H9 (cell line): ENCODE results near the gene LRP10. TPM values are rescaled to one million over a fixed set of nuclear protein-coding genes. Genes with fewer than 3 reads are reported as not detected.

ENCODE experiments used
- DNase-seq: peaks from one replicate; pipeline ENCODE4 v3.0.0-alpha.2; 2017
- H2AFZ ChIP-seq: one replicate; pipeline ENCODE4 v1.6.1; 2013; ENCODE audit warnings: mild to moderate bottlenecking, low read length, control low read depth, moderate library complexity
- H2AK5ac ChIP-seq: 2 replicates; pipeline ENCODE4 v1.6.1; 2013; ENCODE audit warnings: low read length, control low read depth, mixed read lengths; ENCODE audit not compliant: insufficient read length
- H2BK120ac ChIP-seq: one replicate; pipeline ENCODE4 v1.6.1; 2013; ENCODE audit warnings: low read depth, mild to moderate bottlenecking, low read length, control low read depth, inconsistent platforms; ENCODE audit not compliant: poor library complexity, severe bottlenecking
- H2BK12ac ChIP-seq: 2 replicates; pipeline ENCODE4 v1.6.1; 2013; ENCODE audit warnings: low read length, control low read depth, mixed read lengths, low read depth; ENCODE audit not compliant: insufficient read length
- H2BK15ac ChIP-seq: 2 replicates; pipeline ENCODE4 v1.6.1; 2013; ENCODE audit warnings: low read depth, low read length, control low read depth
- H2BK20ac ChIP-seq: one replicate; pipeline ENCODE4 v1.6.1; 2013; ENCODE audit warnings: low read depth, mild to moderate bottlenecking, low read length, control low read depth, inconsistent platforms; ENCODE audit not compliant: poor library complexity, severe bottlenecking
- H2BK5ac ChIP-seq: 2 replicates; pipeline ENCODE4 v1.6.1; 2013; ENCODE audit warnings: low read length, control low read depth, mixed read lengths; ENCODE audit not compliant: insufficient read length
- H3K14ac ChIP-seq: 2 replicates; pipeline ENCODE4 v1.6.1; 2013; ENCODE audit warnings: low read length, control low read depth; ENCODE audit not compliant: insufficient read depth
- H3K18ac ChIP-seq: 2 replicates; pipeline ENCODE4 v1.6.1; 2013; ENCODE audit warnings: low read depth, mild to moderate bottlenecking, mixed read lengths, low read length, control low read depth; ENCODE audit not compliant: insufficient read length
- H3K23ac ChIP-seq: 2 replicates; pipeline ENCODE4 v1.6.1; 2013; ENCODE audit warnings: low read length, control low read depth, mixed read lengths, low read depth; ENCODE audit not compliant: insufficient read length
- H3K23me2 ChIP-seq: 2 replicates; pipeline ENCODE4 v1.6.1; 2013; ENCODE audit warnings: low read depth, mild to moderate bottlenecking, mixed read lengths, low read length, control low read depth; ENCODE audit not compliant: insufficient read length, poor library complexity, severe bottlenecking
- H3K27ac ChIP-seq: 2 replicates; pipeline ENCODE4 v1.5.1; 2013; ENCODE audit warnings: low read length, control low read depth, mixed read lengths, low read depth; ENCODE audit not compliant: insufficient read length
- H3K27me3 ChIP-seq: 2 replicates; pipeline ENCODE4 v1.6.1; 2013; ENCODE audit warnings: low read length, control low read depth, inconsistent platforms; ENCODE audit not compliant: insufficient read depth
- H3K4ac ChIP-seq: 2 replicates; pipeline ENCODE4 v1.6.1; 2013; ENCODE audit warnings: low read depth, mild to moderate bottlenecking, control low read depth, inconsistent platforms, low read length, moderate library complexity
- H3K4me1 ChIP-seq: 2 replicates; pipeline ENCODE4 v1.6.1; 2013; ENCODE audit warnings: low read length, control low read depth, inconsistent platforms; ENCODE audit not compliant: insufficient read depth
- H3K4me2 ChIP-seq: 2 replicates; pipeline ENCODE4 v1.6.1; 2013; ENCODE audit warnings: low read length, control low read depth, mixed read lengths; ENCODE audit not compliant: insufficient read length, insufficient read depth
- H3K56ac ChIP-seq: 2 replicates; pipeline ENCODE4 v1.6.1; 2013; ENCODE audit warnings: low read depth, mild to moderate bottlenecking, mixed read lengths, low read length, control low read depth; ENCODE audit not compliant: insufficient read length
- H3K79me1 ChIP-seq: 2 replicates; pipeline ENCODE4 v1.6.1; 2013; ENCODE audit warnings: low read depth, mild to moderate bottlenecking, moderate library complexity, low read length, control low read depth, inconsistent platforms; ENCODE audit not compliant: insufficient read depth, poor library complexity, severe bottlenecking
- H3K79me2 ChIP-seq: 2 replicates; pipeline ENCODE4 v1.6.1; 2013; ENCODE audit warnings: low read length, control low read depth, inconsistent platforms; ENCODE audit not compliant: insufficient read depth
- H3K9ac ChIP-seq: 2 replicates; pipeline ENCODE4 v1.6.1; 2013; ENCODE audit warnings: low read length, control low read depth, mixed read lengths; ENCODE audit not compliant: insufficient read length; ENCODE audit errors: extremely low read depth
- H3K9me3 ChIP-seq: one replicate; pipeline ENCODE4 v1.6.1; 2013; ENCODE audit warnings: low read depth, low read length, inconsistent platforms; ENCODE audit not compliant: control insufficient read depth
- H3T11ph ChIP-seq: one replicate; pipeline ENCODE4 v1.6.1; 2013; ENCODE audit warnings: mild to moderate bottlenecking, low read length, control low read depth, inconsistent platforms
- H4K20me1 ChIP-seq: one replicate; pipeline ENCODE4 v1.6.1; 2013; ENCODE audit not compliant: control insufficient read depth, insufficient read length, insufficient read depth
- H4K5ac ChIP-seq: 2 replicates; pipeline ENCODE4 v1.6.1; 2013; ENCODE audit warnings: low read depth, mild to moderate bottlenecking, mixed read lengths, low read length, control low read depth; ENCODE audit not compliant: insufficient read length
- H4K8ac ChIP-seq: replicated peaks from 2 replicates; pipeline ENCODE4 v1.6.1; 2013; ENCODE audit warnings: low read length, control low read depth, mixed read lengths, low read depth; ENCODE audit not compliant: insufficient read length
- H4K91ac ChIP-seq: 2 replicates; pipeline ENCODE4 v1.6.1; 2013; ENCODE audit warnings: low read depth, mild to moderate bottlenecking, moderate library complexity, mixed read lengths, low read length, control low read depth; ENCODE audit not compliant: insufficient read length
- H3K27ac Mint-ChIP-seq, 3 experiments: 2 replicates in 2 of 3; 3 replicates in 1 of 3; pipeline ENCODE4 v1.8.0; 2020 to 2021; ENCODE audit warnings: mixed read lengths in 3 of 3, mild to moderate bottlenecking in 1 of 3, moderate library complexity in 1 of 3
- H3K27me3 Mint-ChIP-seq: 2 replicates; pipeline ENCODE4 v1.8.0; 2021; ENCODE audit warnings: low read depth, mild to moderate bottlenecking, moderate library complexity, mixed read lengths
- H3K36me3 Mint-ChIP-seq, 3 experiments: 2 replicates in 2 of 3; 3 replicates in 1 of 3; pipeline ENCODE4 v1.8.0; 2020 to 2021; ENCODE audit warnings: low read depth in 3 of 3, mixed read lengths in 3 of 3; ENCODE audit not compliant: insufficient read depth in 1 of 3
- H3K4me1 Mint-ChIP-seq, 2 experiments: 2 replicates each; pipeline ENCODE4 v1.8.0; 2020; ENCODE audit warnings: mixed read lengths in 2 of 2
- H3K4me3 Mint-ChIP-seq, 2 experiments: 2 replicates in 1 of 2; 3 replicates in 1 of 2; pipeline ENCODE4 v1.8.0; 2020 to 2021; ENCODE audit warnings: mild to moderate bottlenecking in 2 of 2, mixed read lengths in 2 of 2, moderate library complexity in 1 of 2
- H3K9me3 Mint-ChIP-seq, 2 experiments: 2 replicates in 1 of 2; 3 replicates in 1 of 2; pipeline ENCODE4 v1.8.0; 2020; ENCODE audit warnings: mild to moderate bottlenecking in 2 of 2, mixed read lengths in 2 of 2, moderate library complexity in 1 of 2
- WGBS: extraction: QIAGEN DNeasy Blood & Tissue Kit; methylation state at CpG from one replicate; pipeline ENCODE4 v1.1.7; 2013; ENCODE audit warnings: missing lambda C conversion rate, low lambda C conversion rate, mixed read lengths; ENCODE audit not compliant: insufficient read length; ENCODE audit errors: extremely low coverage; 5-methylcytosine and 5-hydroxymethylcytosine counted together
- total RNA-seq: library from RNA; stranded (reverse); gene quantifications from 2 replicates; pipeline ENCODE4 v1.2.1, GENCODE V29; 2021
- TF ChIP-seq, protein P1 (sequence below): fragments of 200-600 bp; sonication (generic); conservative IDR thresholded peaks from 3 replicates; pipeline ENCODE4 v1.8.0; 2021; ENCODE audit warnings: antibody characterized with exemption, mild to moderate bottlenecking

LRP10 gene
- total RNA-seq, 1 experiment from 2014 or later: 13.3 TPM

DNA sequence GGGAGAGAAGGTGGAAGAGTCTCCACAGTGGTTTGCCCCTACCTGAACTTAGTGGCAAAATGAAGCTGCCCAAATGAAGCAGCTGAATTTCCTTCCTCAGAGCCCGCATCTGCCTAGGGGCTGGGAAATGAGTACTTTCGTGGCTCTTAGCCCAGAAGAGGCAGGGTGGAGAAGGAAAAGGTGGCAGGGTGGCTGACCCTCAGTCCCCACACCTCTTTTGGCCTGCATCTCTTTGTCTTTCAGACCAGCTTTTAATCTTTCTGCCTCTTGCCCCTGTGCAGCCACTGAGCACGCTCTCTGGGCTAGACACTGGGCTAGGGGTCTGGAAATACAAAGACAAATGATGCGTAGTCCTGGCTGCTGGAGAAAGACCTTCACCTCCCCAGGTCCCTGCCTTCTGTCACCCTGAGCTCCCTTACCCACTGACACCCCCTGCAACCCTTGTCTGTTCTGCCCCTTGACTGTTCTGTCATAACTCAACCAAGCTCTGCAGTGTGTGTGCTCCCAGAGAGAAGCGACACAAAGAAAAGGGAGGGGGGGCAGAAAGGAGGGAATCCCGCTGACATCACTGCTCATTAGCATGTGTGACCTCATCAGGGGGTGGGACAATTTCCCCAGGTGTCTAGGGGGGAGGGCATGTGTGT is 11.1 kb downstream of the LRP10 start:
- DNase-seq: peak; percentile 69
- H3K4ac ChIP-seq: no peak overlapping the region
- no peak overlapping the region for H2BK5ac ChIP-seq
- peak overlapping the region; percentile 52 for H3K18ac ChIP-seq
- no peak overlapping the region for H4K5ac ChIP-seq
- no peak overlapping the region for H3T11ph ChIP-seq
- no peaks in the 10 kb centered on the region for H3K79me2 ChIP-seq
- H3K23ac ChIP-seq: no peak overlapping the region
- no peak overlapping the region for H2AFZ ChIP-seq
- no peak overlapping the region for H4K91ac ChIP-seq
- H3K27me3 Mint-ChIP-seq: peaks cover 35% of the 10 kb centered on the region
- H2BK20ac ChIP-seq: no peak overlapping the region
- peaks cover 4 to 11% (median 6%) of the 10 kb centered on the region in 3 experiments; a peak in 5 of 7 replicates for H3K36me3 Mint-ChIP-seq
- no peaks in the 10 kb centered on the region for H3K9me3 ChIP-seq
- H3K79me1 ChIP-seq: no peaks in the 10 kb centered on the region
- H3K27ac ChIP-seq: no peak overlapping the region
- peak overlapping the region; percentile 65 to 85 (median 84); a peak in 6 of 7 replicates for H3K27ac Mint-ChIP-seq
- TF ChIP-seq, protein P1, sequence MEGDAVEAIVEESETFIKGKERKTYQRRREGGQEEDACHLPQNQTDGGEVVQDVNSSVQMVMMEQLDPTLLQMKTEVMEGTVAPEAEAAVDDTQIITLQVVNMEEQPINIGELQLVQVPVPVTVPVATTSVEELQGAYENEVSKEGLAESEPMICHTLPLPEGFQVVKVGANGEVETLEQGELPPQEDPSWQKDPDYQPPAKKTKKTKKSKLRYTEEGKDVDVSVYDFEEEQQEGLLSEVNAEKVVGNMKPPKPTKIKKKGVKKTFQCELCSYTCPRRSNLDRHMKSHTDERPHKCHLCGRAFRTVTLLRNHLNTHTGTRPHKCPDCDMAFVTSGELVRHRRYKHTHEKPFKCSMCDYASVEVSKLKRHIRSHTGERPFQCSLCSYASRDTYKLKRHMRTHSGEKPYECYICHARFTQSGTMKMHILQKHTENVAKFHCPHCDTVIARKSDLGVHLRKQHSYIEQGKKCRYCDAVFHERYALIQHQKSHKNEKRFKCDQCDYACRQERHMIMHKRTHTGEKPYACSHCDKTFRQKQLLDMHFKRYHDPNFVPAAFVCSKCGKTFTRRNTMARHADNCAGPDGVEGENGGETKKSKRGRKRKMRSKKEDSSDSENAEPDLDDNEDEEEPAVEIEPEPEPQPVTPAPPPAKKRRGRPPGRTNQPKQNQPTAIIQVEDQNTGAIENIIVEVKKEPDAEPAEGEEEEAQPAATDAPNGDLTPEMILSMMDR: no peak
- H3K4me1 Mint-ChIP-seq: peaks cover 31 to 36% of the 10 kb centered on the region in 2 experiments
- no peaks in the 10 kb centered on the region for H4K20me1 ChIP-seq
- peak overlapping the region; percentile 13 for H3K14ac ChIP-seq
- peak overlapping the region; percentile 64 to 72; a peak in 4 of 5 replicates for H3K4me3 Mint-ChIP-seq
- no peaks in the 10 kb centered on the region; a peak in 1 of 5 replicates for H3K9me3 Mint-ChIP-seq
- no peak overlapping the region for H2BK12ac ChIP-seq
- H3K23me2 ChIP-seq: peaks cover 13% of the 10 kb centered on the region
- H2BK120ac ChIP-seq: no peak overlapping the region
- H3K4me2 ChIP-seq: peak overlapping the region; percentile 75
- H3K27me3 ChIP-seq: peaks cover 3% of the 10 kb centered on the region; the same call in 1 of the 2 replicates
- no peak overlapping the region for H2AK5ac ChIP-seq
- no peaks in the 10 kb centered on the region; the same call in 1 of the 2 replicates for H3K4me1 ChIP-seq
- no peak overlapping the region for H2BK15ac ChIP-seq
- no peak overlapping the region for H3K56ac ChIP-seq
- no CpG with 5 or more reads among the region's 6 CpGs for WGBS
- H3K9ac ChIP-seq: peak overlapping the region; percentile 28
- no peak overlapping the region for H4K8ac ChIP-seq
